Left ventricle myocardium inferior (tissue), 1 donor: ENCODE results near the gene TTC16. TPM values are rescaled to one million over a fixed set of nuclear protein-coding genes. Genes with fewer than 3 reads are reported as not detected.

Experiments
- DNase-seq: peaks from one replicate; pipeline ENCODE4 v3.0.0-alpha.2; 2020
- H3K27ac ChIP-seq: fragments of 200-600 bp; replicated peaks from 2 replicates; pipeline ENCODE4 v1.8.0; 2021
- H3K27me3 ChIP-seq: fragments of 200-600 bp; 2 replicates; pipeline ENCODE4 v1.8.0; 2021; ENCODE audit warnings: low read depth
- H3K36me3 ChIP-seq: fragments of 200-600 bp; 2 replicates; pipeline ENCODE4 v1.8.0; 2021
- H3K4me1 ChIP-seq: fragments of 200-600 bp; 2 replicates; pipeline ENCODE4 v1.8.0; 2021
- H3K4me3 ChIP-seq: fragments of 200-600 bp; 2 replicates; pipeline ENCODE4 v1.8.0; 2021; ENCODE audit warnings: mild to moderate bottlenecking, moderate library complexity
- H3K9me3 ChIP-seq: fragments of 200-600 bp; replicated peaks from 2 replicates; pipeline ENCODE4 v1.8.0; 2021
- intact Hi-C: fragments of 100-400 bp; cut with micrococcal nuclease; formaldehyde crosslinking; loops from one replicate; pipeline ENCODE4 v1.11.0; 2022
- total RNA-seq: library from RNA; stranded (reverse); fragmentation: NEBNext Ultra II Directional; extraction: Animal tissue kit (Norgen Biotek cat#: 25700); gene quantifications from one replicate; pipeline ENCODE4 v1.2.1, GENCODE V29; 2021
- TF ChIP-seq, protein P1 (sequence below): fragments of 200-600 bp; IDR thresholded peaks from 2 replicates; pipeline ENCODE4 v1.8.0; 2021; ENCODE audit warnings: antibody characterized with exemption, mild to moderate bottlenecking, borderline replicate concordance
- donor health status: DM: no; HTN: yes; CAD: no; lungs with severe emphysema.

The TTC16 gene
- total RNA-seq, 1 donor from 2014 or later, result 0.25 TPM

DNA sequence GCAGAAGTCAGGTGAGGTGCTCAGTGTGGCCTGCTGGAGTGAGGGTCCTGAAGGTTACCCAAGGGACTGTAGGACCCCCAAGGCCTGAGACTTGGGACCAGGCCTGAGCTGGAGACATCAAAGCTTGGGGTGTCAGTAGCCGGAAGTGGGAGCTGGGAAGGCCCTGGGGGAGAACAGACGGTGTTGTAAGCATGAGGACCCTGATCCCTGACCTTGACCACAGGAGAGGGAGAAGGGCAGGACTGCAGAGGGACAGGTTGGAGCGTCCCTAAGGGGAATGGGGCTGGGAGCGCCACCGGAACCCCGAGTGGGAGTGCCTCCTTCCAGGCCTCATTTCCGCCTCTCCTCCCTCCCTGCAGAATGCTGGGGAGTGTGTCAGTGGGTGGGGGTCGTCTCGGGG is 533 bp downstream of the TTC16 start:
- peak overlapping the region; percentile 94 for H3K4me3 ChIP-seq
- H3K4me1 ChIP-seq, result peaks cover 37% of the 10 kb centered on the region
- H3K27ac ChIP-seq, result peak overlapping the region; percentile 89
- no peaks in the 10 kb centered on the region for H3K9me3 ChIP-seq
- no peaks in the 10 kb centered on the region for H3K36me3 ChIP-seq
- intact Hi-C loops, result no loop called here
- H3K27me3 ChIP-seq, result no peaks in the 10 kb centered on the region
- no peak for DNase-seq
- TF ChIP-seq, protein P1, sequence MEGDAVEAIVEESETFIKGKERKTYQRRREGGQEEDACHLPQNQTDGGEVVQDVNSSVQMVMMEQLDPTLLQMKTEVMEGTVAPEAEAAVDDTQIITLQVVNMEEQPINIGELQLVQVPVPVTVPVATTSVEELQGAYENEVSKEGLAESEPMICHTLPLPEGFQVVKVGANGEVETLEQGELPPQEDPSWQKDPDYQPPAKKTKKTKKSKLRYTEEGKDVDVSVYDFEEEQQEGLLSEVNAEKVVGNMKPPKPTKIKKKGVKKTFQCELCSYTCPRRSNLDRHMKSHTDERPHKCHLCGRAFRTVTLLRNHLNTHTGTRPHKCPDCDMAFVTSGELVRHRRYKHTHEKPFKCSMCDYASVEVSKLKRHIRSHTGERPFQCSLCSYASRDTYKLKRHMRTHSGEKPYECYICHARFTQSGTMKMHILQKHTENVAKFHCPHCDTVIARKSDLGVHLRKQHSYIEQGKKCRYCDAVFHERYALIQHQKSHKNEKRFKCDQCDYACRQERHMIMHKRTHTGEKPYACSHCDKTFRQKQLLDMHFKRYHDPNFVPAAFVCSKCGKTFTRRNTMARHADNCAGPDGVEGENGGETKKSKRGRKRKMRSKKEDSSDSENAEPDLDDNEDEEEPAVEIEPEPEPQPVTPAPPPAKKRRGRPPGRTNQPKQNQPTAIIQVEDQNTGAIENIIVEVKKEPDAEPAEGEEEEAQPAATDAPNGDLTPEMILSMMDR, result no peak

DNA sequence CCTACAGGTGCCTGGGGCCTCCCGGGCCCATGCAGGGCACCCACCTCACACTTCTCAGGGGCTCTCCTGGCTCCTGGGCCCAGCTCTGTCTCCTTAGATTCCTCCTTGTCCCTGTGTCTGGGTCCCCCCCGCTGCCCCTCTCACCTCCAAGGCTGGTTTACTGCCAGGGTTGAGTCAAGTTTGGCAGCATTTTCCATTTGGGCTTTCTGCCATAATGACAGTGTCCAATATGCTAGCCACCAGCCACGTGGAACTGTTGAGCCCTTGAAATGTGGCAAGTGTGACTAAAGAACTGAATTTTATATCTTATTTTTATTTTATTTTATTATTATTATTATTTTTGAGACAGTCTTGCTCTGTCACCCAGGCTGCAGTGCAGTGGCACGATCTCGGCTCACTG is 1.9 kb downstream of the TTC16 start:
- Histone ChIP-seq H3K4me3 (no peak overlapping the region), H3K9me3 (no peaks in the 10 kb centered on the region), H3K4me1 (peaks cover 37% of the 10 kb centered on the region), H3K27me3 (no peaks in the 10 kb centered on the region), H3K27ac (no peak overlapping the region), H3K36me3 (no peaks in the 10 kb centered on the region)
- intact Hi-C loops, result no loop called here
- no peak for DNase-seq
- TF ChIP-seq, protein P1, result no peak

DNA sequence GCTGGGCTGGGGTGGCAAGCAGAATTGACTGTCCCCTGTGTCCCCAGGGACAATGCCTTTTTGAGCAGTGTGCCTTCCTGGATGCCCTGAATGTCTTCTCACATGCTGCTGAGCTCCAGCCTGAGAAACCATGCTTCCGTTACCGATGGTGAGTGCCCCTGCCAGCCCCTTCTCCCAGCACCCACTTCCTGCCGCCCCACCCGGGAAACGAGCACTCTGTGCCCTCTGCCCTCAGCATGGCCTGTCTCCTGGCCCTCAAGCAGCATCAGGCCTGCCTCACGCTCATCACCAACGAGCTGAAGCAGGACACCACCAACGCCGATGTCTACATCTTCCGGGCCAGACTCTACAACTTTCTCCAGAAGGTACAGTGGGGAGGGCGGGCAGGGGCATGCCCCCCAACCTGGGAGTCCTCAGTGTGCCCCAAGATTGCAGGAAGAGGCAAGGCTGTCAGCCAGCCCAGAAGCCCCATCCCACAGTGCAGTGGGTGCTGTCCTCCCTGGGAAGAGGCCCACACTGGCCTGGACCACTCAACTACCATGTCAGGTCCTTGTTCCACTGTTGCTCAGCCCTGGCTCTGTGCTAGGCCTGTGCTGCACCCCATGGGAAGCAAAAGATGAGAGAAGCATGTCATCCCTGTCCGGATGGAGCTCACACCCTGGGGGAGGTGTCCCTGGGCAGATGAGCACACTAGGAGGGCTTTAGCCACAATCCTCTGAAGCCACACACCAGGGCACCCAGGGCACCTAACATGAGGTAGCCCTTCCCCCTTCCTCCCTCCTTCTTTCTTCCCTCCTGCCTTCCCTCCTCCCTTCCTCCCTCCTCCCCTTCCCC is 4.4 kb downstream of the TTC16 start:
- H3K9me3 ChIP-seq, result no peaks in the 10 kb centered on the region
- peaks cover 34% of the 10 kb centered on the region for H3K4me1 ChIP-seq
- intact Hi-C loops, result no loop called here
- no peak for DNase-seq
- no peaks in the 10 kb centered on the region for H3K36me3 ChIP-seq
- TF ChIP-seq, protein P1, result no peak
- no peak overlapping the region for H3K27ac ChIP-seq
- H3K27me3 ChIP-seq, result no peaks in the 10 kb centered on the region
- H3K4me3 ChIP-seq, result no peak overlapping the region

DNA sequence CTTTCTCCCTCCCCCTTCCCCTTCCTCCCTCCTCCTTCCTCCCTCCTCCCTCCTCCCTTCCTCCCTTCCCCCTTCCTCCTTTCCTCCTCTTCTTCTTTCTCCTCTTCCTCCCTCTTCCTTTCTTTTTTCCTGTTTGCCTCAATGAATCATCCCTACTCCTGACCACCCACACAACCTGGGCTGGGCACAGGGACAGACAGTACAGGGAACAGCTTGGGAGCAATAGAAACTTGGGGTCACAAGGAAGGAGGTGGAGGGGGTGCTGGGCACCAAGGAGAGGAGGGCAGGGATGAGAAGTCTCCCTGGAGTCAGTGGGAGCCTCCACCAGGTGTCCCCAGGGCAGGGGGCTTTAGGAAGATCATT is 5.0 kb downstream of the TTC16 start:
- intact Hi-C loops, result no loop called here
- H3K27me3 ChIP-seq, result no peaks in the 10 kb centered on the region
- H3K4me3 ChIP-seq, result no peak overlapping the region
- DNase-seq, result no peak
- no peaks in the 10 kb centered on the region for H3K36me3 ChIP-seq
- no peaks in the 10 kb centered on the region for H3K9me3 ChIP-seq
- H3K27ac ChIP-seq, result no peak overlapping the region
- H3K4me1 ChIP-seq, result peaks cover 32% of the 10 kb centered on the region
- TF ChIP-seq, protein P1, result no peak

DNA sequence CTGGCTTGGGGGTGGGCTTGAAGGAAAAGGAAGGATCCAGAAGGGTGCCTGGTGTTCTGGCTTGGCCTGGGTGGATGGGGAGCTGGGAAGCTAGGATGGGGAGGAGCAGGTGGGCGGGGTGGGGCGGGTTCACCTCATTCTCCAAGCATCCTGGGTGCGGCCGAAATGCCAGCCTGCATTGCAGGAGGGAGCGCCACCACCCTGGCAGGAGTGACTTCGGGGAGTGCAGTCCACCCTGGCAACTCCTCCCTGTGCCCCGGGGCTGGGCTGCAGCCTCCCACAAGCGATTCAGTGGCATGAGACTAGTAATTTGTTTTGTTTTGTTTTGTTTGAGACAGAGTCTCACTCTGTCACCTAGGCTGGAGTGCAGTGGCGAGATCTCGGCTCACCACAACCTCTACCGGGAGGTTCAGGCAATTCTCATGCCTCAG is 5.5 kb downstream of the TTC16 start:
- intact Hi-C loops, result no loop called here

More for the DNA sequence above, 5.5 kb downstream of the TTC16 start:
- no peaks in the 10 kb centered on the region for H3K9me3 ChIP-seq
- H3K27me3 ChIP-seq, result no peaks in the 10 kb centered on the region
- no peak overlapping the region for H3K27ac ChIP-seq
- H3K4me1 ChIP-seq, result peaks cover 27% of the 10 kb centered on the region
- TF ChIP-seq, protein P1, result no peak
- DNase-seq, result no peak
- no peak overlapping the region for H3K4me3 ChIP-seq
- H3K36me3 ChIP-seq, result no peaks in the 10 kb centered on the region
